Cerebellar cortex (tissue), 1 donor: ENCODE data around the gene LSM3.

Source experiments
- DNase-seq: peaks from one replicate; pipeline ENCODE4 v3.0.0-alpha.2; 2015; ENCODE audit warnings: low spot score

The LSM3 gene

GRCh38 chr3:14200841-14201240, 22.2 kb downstream of the LSM3 start:
- DNase-seq, result no peak

DNA sequence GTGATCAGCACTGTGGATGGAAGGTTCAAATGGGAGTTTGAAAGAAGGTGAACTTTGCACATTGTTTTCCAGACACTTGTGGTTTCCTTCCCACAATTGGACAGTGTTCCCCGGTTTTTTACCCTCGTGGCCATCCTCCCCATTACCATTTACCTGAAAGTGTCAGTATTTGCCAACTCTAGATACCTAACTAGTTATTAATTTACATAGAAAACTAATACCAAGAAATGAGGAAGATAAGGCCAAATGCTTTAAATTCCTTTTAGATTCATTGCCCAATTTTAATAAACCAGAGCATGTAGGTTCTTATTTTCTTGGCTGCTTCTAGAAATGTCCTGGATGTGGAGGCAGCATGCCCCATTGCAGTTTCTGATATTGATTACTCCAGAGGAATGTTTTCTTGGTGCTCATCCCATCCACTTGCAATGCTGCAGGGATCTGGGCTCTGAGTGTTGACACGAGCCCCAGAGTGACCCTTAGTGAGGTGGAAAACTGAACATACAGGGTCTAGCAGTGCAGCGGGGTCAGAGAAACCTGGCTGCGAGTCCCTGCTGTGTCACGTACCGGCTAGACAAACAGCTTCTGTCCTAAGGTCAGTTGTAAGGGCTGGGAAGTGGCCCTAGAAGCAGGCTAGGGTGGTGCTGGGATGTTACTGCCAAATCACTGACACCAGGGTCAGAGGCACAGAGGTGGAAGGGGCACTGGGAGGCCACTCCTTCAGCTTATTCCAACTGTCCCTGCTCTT, 23.5 kb downstream of the LSM3 start:
- DNase-seq, result no peak

DNA sequence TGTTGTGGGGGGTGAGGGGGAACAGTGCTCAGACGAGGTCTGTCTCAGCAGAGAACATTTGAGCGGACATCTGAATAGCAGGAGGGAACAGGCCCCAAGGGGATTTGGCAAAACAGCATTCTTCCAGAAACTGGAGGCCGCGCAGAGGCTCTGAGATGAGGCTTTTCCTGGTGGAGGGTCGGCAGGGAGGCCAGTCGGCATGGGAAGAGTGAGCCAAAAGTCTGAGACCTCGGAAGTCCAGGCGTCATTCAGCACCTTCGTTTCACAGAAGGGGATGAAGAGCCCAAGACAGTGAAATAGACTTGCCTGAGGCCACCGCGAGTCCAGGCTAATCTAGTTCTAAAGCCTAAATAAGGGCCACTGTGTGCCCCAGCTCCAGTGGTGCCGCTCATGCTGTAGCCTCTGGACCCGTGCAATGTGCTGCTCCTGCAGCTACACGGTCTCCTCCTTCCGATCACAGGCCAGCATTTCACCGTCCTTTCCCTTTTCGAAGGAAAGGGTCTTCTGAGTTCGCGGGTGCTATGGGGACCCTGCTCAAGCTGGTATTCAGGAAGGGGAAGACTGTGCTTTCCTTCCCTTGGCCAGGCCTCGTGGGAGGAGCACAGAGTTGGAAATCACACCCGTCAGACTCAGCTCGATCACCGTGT, 24.4 kb downstream of the LSM3 start:
- no peak for DNase-seq

DNA sequence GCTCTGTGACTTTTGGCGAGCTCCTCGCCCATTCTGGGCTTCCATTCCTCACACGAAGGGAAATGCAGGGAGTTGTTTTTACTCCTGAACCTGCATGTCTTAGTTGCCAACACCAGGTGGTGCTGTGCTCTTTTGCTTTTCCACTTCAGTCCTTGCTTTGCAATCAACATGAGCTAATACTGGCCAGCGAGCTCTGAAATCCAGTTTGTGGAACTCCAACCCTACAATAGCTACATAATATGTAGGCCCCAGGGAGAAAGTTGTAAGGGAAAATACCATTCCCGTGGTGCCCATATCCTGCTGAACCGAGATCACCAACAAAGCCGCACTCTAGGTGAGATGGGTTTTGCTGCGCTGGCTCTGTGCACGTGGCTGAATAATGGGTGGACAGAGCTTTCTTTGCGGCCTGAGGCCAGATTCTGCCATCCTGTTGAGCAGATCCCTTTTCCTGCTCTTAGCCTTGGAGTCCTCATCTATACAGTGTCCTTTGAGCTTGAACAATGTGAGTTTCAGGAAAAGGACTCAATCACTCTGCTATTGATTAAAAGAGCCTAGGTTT, 25.0 kb downstream of the LSM3 start:
- peak; percentile 82 for DNase-seq

DNA sequence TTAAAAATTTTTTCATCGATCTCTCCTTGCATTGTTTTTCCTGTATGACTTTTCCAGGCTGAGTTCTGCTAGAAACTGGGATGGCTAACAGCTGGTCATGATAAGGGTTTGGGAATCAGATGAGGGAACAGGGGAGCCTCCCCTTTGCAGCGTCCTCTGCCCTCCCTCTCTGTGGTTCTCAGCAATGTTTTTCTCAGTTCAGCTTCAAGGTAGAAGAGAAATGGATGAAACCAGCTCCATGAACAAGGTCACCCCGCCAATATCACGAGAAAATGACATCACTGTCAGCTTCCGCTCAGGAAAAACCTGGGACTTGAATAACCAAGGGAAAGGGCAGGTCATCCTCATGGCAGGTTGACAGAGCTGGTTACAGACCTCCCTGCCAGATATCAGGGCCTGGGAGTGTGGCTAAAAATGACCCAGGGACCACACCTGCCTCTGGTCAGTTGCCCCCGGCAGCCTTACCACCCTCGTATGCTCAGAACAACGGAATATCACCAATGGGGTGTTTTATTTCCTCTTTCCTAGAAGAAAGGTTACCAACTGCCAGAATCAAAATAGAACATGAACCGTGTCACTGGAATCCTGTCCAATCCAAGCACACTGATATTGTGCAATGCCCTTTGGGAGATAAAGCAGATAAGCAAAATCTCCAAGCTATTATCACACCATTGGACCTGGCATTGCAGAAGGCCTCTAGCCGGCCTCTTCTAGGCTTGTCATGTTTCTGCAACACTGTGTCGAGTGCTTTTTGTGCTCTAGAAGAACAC, 26.1 kb downstream of the LSM3 start:
- no peak for DNase-seq

GRCh38 chr3:14206548-14207177, 28.0 kb downstream of the LSM3 start:
- DNase-seq, result no peak

DNA sequence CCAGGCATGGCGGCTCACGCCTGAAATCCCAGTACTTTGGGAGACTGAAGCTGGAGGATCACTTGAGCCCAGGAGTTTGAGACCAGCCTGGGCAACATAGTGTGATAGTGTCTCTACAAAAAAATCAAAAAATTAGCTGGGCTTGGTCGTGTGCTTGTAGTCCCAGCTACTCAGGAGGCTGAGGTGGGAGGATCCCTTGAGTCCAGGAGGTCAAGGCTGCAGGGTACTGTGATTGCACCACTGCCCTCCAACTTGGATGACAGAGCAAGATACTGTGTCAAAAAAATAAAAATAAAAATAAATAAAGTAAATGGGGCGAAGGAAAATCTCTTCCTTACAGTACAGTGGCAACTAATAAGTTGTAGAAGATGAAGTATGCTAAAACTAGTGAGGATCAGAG, 29.6 kb downstream of the LSM3 start:
- no peak for DNase-seq

GRCh38 chr3:14208977-14209394, 30.4 kb downstream of the LSM3 start:
- DNase-seq, result no peak

DNA sequence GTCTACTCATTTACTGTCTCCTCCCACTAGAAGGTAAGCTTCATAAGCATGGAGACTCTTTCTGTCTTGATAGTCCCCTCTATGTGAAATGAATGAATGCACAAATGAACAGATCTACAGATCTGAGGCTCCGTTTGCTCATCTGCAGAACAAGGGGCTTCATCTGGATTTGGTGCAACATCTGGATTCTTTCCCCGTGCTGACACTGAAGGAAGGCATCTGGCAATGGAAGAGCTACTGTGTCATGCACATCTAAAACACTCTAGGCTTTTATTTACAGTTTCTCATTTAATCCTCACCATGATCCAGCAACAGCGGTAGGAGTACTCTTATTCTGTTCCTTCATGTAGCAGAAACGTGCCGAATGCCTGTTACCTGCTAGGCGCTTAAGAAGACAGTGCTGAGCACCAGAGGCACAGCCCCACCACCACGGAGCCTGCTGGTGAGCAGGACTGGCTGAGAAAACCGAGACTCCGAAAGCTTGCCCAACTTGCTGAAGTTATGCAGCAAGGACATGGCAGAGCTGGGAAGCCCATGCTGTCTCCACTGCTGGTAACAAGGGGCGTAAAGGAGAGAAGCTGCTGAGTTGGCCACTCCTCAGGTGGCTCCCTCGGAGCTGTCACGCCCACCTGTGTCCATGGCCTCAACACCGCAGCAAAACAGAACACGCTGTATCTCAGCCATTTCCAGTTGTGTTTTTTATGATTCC, 31.1 kb downstream of the LSM3 start:
- no peak for DNase-seq

DNA sequence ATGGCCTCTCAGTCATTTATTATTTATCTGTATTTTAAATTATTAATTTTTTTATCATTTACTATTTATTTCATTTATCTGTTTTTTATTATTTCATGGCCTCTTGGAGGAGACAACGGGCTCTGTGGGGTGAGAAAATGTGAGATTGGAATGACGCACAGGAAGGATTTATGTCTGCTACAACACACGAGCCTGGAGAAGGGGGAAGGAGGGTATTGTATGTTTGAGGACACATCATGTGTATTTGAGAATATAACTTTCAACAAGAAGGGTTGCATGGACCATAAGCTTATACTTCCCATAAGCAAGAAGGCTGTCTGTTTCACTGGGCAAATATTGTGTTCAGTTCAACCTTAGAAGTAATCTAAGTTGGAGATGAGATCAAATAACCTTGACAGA, 31.7 kb downstream of the LSM3 start:
- no peak for DNase-seq

DNA sequence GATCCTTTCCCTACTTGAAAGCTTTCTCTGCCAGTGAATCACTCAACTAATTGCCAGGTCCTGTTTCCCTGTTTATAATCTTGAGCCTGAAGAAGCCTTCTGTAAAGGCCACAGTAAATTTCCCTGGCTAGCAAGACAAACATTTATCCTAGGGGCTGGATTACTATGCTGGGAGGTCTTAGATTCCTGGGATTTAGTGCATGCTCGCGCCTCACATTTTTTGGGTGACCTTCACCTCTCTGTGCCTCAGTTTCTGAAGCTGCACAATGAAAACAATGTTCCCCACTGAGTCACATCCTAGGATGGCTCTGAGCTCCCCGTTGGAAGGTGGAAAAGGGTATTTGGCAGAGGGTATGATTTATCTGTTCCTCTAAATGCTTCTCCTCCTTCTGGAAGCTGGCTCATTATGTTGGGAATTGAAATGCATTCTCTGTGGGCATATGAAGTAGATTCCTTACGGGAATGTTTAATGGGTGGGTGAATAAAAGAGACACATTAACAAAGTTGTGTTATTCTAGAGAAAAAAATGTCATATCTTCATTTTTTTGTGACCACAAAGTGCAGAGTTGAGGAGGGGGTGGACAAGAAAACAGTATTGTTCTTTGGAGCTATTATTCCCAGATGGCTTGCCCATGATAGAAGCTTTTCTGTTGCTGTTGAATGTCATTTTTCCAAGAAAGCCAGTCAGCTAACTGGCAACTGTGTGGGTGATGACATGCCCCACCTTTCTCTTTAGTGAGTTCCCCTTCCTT, 32.4 kb downstream of the LSM3 start:
- no peak for DNase-seq

DNA sequence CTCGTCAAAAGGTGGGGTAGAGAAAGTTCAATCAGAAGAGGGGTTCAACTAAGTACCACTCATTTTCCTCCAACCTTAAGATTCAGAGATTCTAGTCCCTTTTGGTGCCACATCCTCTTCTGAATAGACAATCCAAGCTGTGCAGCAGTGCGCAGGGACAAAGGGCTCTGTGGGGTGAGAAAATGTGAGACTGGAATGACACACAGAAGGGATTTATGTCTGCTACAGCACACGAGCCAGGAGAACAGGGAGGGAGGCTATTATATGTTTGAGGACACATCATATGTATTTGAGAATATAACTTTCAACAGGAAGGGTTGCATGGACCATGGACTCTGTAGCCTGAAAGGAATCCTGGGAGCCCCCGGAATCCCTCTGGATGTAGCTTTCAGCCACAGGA, 33.0 kb downstream of the LSM3 start:
- DNase-seq, result no peak

DNA sequence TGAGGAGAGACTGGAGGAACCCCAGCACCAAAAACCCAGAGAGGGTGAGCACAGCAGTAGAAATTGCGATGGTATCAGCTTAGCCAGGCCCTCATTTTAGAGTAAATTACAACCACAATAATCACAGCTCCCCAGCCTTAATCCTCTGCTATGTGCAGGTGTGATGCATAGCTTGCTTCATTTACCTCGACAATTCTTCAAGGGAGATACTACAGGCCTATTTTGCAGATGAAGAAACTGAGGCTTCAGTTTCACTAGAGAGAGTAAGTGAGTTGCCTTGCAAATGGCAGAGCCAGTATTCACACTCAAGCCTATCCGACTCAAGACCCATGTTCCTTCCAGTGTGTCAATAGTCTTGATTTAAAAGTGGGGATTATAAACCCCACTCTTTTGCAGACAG, 33.4 kb downstream of the LSM3 start:
- DNase-seq, result no peak

DNA sequence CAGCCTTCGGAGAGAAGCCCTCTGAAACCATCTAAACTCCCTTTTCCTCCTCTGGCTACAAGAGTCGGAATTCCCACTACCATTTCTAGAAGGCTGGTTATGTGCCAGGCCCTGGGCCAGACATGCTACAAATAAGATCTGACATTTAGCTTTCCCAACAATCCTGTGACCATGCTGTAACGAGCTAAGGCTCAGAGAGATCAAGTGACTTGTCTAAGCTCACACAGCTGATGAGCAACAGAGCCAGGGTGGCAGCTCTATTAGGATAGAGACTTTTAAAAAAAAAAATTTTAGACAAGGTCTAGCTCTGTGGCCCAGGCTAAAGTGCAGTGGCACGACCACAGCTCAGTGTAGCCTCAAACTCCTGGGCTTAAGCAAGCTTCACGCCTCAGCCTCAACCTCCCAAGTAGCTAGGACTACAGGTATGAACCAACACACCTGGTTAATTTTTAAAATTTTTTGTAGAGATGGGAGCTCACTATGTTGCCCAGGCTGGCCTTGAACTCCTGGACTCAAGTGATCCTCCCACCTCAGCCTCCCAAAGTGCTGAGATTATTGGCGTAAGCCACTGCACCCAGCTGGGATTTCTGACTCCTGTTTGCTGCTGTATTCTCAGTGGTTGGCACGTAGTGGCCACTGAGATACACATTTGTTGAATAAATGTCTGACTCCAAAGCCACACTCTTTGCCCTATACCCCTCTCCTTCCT, 34.6 kb downstream of the LSM3 start:
- DNase-seq, result no peak

- DNase-seq, result no peak
Measured at GRCh38 chr3:14214764-14215163, 36.1 kb downstream of the LSM3 start.

DNA sequence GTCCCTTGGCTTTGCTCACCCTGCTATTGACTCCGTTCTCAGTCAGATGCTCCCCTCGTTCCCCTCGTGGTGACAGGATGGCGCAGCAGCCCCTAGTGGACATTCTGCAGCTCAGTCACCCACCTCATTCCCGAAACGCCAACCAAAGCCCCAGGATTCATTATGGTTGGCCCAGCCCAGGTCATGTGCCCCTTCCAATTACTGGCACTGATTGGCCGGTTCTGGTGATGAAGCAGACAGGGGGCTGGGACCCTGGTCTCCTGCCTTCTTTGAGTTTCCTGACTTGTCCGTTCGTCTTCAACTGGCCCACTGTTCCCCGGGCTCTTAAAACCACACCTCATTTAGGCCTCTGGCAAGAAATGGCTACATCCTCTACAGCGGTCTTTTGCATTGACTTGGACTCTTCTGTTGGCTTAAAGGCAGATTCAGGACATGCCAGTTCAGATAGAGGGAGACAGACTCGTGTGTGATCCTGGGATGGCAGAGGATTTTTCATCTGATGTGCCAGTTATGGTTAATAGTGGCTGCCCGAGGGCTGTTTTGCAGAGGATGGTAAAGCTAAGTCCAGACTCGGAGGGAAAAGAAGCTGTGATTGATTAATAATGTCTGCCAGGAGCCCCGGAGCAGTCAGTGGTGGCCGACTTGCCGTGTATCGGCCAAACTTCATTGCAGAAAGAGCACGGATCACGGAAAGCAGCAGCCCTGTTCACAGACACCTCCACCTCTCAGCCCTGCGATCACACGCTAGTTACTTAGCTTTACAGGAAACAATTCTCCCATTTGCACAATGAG, 37.8 kb downstream of the LSM3 start:
- DNase-seq, result peak; percentile 88

DNA sequence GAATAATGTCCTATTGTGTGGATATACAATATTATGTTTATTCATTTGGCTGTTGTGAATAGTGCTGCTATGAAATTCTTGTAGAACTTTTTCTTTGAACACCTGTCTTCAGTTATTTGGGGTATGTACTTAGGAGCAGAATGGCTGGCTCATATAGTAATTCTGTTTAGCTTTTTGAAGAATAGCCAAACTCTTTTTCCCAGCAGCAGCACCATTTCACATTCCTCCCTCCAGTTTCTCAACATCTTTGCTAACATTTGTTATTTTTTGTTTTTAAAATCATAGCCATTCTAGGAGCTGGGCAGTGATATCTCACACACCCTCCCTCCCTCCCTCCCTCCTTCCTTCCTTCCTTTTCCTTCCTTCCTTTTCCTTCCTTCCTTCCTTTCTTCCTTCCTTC, 39.7 kb downstream of the LSM3 start:
- DNase-seq, result no peak

DNA sequence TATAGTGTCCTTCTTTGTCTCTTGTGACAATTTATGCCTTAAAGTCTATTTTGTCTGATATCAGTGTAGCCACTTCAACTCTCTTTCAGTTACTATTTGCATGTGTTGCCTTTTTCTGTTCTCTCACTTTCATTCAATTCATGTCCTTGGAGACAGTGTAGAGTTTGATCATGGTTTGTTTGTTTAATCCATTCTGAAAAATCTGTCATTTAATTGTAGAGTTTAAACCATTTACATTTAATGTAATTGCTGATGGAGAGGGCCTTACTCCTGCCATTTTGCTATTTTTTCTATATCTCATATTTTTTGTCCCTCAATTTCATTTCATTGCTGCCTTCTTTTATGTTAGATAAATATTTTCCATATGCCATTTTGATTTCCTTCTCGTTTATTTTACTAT, 42.3 kb downstream of the LSM3 start:
- DNase-seq, result no peak

GRCh38 chr3:14221902-14222301, 43.3 kb downstream of the LSM3 start:
- DNase-seq, result no peak
